Stimulated activated CD4-positive, alpha-beta T cell treated with anti-CD3 and anti-CD28 coated beads, Interleukin-12 subunit alpha, Interleukin-12 subunit beta, amount 100 ng/mL, for 48 hours (primary cell): ENCODE measurements around the gene EMP3.
"Not testable (repeated sequence)": the region's sequence is repeated elsewhere in the genome, so short reads cannot be mapped to it uniquely, and the experiment has no call there.

Source experiments
- DNase-seq, 3 donors: peaks; one replicate each; pipeline ENCODE4 v3.0.0-alpha.2; 2020; ENCODE audit warnings: low read depth in 2 of 3, low spot score in 1 of 3

EMP3 gene

DNA sequence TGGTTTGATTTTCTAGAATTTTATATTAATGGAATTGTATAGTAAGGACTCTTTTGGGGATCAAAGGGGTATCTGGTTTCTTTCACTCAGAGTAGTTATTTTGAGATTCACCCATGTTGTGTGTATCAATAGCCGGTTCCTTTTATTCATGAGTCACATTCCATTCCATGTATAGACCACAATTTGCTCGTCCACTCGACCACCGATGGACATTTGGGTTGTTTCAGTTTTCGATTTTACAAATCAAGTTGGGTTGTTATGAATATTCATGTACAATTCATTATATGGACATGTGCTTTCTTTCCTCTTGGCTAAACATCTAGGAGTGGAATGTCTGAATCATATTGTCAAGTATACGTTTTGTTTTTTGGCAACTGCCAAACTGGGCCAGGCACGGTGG lies 9.6 kb upstream of the EMP3 start:
- no peak for DNase-seq

DNA sequence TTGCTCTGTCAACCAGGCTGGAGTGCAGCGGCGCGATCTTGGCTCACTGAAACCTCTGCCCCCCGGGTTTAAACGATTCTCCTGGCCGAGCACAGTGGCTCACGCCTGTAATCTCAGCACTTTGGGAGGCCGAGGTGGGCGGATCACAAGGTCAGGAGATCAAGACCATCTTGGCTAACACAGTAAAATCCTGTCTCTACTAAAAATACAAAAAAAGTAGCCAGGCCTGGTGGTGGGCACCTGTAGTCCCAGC lies 7.7 kb upstream of the EMP3 start:
- not testable (repeated sequence) for DNase-seq

DNA sequence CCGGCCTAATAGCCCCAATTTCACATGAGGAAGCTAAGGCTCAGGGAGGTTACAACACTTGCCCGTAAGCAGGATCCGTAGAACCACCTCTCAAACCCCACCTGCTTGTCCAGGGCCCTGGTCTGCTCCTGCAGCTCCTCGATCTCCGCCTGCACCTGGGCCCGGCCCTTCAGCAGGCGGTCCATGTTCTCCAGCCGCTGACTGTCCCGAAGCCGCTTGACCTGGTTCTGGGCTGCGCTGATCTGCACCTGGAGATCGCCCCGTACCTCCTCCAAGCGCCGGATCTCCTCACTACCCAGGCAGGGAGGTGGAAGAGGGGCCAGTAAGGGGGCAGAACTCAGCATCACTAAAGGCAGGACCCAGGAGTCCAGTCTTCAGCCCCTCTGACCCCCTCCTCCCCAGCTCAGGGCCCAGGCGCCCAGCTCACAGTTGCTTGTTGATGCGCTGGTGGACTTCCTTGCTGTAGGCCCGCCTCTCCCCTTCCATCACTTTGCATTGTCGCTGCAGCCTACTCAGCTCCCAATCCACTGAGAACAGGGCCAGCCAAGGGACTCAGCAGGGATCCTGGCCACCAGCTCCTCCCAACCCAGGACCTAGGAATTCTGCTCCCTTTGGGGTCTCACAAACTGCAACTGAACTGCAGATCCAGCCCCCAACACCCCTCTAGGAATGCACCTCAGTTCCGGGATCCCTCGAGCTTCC lies 6.9 kb upstream of the EMP3 start:
- no peak for DNase-seq

DNA sequence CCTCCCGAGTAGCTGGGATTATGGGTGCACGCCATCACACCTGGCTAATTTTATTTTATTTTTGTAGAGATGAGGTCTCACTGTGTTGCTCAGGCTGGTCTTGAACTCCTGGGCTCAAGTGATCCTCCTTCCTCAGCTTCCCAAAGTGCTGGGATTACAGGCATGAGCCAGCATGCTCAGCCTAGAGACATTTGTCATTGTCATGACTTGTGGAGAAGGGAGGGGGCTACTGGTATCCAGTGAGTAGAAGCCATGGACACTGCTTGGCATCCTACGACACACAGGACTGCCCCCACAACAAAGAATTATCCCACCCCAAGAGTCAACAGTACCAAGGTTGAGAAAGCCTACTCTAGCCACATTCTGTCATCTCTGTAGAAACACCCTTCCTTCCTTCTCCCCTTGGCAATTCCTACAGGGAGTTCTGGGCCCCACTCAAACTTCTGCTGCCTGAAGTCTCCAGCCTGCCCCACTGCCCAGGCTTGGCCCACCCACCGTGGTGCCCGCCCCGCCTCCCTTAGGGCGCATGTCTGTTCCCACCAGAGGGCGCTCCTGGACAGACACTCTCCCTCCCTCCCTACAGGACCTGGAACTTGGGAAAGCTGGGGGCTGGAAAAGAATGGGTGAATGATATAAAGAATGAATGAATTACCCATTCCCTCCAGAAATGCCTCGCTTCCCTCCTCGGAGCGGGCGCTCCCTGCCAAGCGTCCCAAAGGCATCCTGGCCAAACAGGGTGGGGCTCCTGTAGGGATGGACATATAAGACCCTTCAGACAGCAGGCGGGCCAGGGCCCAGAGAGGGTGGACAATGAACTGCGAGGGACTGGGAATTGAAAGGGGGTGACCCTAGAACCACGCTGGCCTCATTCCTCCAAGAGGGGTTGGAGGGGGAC lies 5.5 kb upstream of the EMP3 start:
- peak in 2 of 3 donors; percentile 71 to 78 for DNase-seq

DNA sequence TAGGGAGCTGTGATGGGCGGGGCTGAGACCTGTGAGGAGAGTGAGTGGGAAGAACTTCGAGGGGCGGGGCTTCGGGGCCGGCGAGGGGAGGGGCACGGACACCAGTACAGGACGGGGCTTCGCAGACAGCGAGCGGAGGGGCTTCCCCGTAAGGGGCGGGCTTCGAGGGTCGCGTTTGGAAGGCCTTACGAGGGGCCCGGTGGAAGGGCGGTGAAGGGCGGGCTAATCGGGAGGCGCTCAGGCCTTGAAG lies 4.1 kb upstream of the EMP3 start:
- peak; percentile 95 to 97 (median 96) for DNase-seq

DNA sequence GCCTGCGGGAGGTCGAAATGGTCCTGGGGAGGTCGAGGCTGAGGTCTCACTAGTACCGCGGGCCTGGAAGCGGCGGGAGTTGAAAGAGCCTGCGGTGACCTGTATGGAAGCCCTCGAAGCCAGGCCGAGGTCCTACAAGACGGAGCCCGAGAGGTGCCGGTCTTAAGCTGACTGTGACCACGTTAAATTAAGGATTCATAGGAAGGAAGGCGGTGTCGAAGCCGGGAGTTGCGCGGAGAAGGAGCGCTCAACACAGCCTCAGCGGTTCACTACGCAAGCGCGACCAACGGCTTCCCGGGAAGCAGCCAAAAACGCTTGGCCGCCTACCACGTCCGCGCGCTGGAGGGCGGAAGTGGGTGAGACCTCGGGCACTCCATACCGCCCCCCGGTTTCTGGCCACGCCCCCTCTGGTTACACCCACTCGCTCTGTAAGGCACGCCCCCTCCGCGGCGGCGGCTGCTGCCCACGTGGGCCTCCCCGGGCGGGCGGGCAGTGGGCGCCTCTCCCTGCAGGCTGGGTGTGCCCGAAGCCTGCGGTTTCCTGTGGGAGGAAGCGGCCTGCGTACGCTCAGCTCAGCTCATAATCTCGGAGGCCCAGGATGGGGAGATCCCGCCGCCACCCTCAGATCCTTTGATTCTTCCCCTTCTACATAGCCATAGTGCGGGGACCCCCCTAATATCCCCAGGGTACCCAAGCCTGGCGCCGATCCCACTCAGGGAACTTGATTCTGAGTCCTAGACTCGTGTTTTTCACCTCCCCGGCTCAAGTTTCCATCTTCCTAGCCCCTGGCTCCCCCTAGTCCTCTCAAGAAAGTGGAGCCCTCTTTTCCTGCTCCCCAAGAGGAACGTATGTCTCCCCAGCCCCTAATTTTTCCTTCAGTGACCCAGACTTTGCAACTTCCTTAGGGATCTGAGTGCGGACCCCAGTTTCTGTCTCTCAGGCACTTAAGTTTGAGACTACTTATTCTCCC lies 3.4 kb upstream of the EMP3 start:
- DNase-seq = peak; percentile 95 to 97 (median 97)

DNA sequence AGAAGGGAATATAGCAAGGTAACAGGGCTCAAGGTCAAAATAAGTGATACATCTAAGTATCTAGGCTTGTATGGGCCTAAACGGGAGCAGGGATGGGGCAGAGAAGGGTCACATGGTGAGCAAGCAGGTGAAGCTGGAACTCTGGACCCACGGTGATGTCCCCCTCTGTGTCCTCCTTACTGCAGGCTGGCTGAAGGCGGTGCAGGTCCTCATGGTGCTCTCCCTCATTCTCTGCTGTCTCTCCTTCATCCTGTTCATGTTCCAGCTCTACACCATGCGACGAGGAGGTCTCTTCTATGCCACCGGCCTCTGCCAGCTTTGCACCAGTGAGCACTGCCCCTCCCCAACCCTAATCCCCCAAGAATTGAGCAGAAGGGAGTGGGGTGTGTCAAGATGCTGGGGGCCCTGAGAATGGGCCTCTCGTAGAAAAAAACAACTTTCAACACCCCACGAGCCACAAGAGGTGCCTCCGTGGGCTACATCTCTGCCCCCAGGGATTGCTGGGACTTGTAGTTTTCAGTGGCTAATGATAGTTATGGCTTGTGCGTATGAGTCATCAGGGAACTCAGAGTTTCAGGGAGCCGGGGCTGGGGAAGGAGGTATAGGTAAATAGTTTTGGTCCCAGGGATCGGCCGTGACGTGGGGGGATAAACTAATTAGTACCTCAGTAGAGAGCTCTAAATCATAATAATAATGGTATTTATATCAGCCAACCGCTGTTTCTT lies 4.0 kb downstream of the EMP3 start:
- DNase-seq = peak in 1 of 3 donors; percentile 50

DNA sequence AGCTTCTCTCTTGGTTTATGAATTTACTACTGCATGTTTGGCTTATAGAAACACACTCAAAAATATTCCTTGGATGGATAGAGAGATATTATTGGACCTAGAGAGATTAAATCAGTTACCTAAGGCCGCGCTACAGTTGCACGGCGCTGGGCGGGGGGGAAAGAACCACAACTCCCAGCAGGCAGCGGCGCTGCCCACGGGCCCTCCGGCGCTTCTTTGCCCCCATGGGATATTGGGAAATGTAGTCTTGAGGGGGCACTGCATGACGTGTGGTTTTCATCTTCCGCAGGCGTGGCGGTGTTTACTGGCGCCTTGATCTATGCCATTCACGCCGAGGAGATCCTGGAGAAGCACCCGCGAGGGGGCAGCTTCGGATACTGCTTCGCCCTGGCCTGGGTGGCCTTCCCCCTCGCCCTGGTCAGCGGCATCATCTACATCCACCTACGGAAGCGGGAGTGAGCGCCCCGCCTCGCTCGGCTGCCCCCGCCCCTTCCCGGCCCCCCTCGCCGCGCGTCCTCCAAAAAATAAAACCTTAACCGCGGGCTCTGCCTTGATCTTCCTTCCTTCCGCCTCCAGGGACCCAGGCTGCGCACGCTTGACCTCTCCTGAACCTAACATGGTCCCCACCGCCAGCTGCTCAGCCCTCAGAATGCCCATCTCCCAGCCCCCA lies 4.8 kb downstream of the EMP3 start:
- DNase-seq = peak; percentile 62 to 75 (median 70)

DNA sequence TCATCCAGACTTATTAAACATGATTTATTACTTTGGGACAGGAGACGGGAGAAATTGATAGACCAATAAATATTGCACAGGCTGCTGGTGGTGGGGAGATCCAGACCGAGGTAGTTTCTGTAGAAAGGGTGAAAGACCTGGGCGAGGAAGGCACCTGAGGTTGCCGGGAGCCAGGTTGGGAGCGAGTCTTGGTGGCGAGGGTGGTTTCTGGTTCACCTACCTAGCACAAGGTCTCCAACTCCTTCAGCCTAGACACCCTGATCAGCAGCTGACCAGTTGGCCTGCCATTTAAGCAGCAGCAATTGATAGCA lies 7.0 kb downstream of the EMP3 start:
- DNase-seq = no peak

DNA sequence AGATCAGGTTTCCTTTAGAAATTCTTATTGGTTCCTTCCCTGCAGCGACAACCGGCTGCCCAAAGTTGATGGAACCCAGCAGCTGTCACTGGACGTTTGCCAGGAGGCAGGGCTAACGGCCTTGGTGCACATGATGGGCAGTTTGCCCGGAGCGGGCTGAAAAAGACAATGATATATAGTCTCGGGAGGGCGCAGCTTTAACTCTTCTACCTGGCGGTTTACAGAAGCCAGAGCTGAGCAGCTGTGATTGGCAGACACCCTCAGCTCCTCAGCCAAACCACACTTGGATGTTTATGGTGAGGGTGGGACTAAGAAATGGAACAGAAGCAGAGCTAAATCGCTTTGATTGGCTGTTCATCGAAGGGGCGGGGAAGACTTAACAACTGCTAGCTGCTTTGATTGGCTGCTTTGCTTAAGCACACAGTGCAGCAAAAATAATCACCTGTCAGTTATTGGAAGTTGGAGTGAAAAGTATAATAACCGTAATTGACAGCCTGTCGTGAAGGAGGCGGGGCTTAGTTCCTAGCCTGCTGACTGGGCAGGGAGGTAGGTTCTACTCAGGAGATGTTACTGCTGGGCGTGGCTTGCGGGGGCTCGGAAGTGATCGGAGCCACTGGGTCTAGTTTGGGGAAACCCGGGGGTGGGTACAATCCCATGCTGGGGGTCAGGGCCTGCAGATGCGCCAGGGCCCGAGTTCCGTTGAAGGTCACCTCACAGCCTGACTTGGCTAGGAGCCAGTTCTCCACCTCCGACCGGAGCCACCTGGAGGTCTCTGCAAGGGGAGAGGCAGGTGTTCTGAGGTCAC lies 7.5 kb downstream of the EMP3 start:
- peak; percentile 78 to 89 (median 81) for DNase-seq

DNA sequence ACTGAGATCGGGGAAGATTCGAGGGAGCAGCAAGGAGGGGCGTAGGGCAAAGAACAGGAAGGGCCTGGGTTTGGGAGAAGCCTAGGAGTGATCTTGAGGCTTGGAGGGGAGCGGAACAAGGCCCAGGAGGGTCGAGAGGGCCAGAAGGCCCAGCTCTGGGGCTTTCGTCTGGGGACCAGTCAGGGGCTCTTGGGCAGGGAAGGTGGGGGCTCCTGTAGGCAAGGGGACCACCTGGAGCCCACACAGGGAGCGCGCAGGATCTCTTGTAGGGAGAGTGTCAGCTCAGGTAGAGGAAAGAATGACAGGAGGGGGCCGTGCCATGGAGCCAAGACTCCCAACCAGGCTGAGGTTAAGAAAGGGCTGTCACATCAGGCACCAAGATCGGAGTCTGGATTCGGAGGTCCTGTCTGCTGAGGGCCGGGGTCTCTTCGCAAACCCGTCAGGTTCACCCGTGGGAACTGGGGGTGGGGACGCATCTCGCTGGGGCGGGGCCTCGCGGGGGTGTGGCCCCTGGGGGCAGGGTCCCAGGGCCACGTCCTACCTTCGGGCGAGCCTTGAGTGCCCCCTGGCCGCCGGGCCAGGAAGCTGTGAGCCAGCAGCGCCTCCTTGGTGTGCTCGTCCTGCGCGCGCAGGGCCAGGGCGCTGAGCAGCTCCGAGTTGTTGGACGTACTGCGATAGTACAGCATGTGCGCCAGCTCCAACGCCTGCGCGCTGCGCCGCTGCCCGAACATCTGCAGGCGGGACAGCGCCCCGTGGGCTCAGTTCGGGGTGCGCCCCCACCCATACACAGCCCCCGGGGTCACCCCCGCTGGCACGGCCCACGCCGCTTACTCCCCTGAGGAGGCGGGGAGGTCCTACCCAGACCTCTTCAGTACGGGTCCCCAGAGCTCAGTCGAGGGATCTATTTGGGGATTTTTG lies 8.4 kb downstream of the EMP3 start:
- peak; percentile 87 to 91 (median 89) for DNase-seq

DNA sequence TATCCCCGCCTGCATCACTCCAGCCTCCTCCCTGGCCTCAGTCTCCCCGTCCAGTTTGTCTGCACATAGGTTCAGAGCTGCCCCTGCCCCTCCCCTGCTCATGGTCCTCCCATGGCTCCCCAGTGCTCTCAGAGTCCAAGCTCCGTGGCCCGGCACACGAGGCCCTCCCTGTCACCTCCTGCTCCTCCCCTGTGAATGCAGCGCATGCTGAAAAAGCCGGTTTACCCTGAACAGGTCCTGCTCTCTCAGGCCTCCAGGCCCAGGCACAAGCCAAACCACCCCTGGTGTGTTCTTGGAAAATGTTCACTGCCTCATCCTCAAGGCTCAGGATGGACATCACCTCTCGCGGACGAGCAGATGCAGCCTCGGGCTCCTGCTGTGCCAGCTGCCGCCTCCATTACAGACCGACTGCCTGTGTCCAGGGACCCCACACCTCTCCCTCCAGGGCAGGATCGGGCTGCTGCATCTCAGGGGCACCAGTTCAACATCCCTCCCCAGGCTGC lies 13.0 kb downstream of the EMP3 start:
- DNase-seq = no peak

DNA sequence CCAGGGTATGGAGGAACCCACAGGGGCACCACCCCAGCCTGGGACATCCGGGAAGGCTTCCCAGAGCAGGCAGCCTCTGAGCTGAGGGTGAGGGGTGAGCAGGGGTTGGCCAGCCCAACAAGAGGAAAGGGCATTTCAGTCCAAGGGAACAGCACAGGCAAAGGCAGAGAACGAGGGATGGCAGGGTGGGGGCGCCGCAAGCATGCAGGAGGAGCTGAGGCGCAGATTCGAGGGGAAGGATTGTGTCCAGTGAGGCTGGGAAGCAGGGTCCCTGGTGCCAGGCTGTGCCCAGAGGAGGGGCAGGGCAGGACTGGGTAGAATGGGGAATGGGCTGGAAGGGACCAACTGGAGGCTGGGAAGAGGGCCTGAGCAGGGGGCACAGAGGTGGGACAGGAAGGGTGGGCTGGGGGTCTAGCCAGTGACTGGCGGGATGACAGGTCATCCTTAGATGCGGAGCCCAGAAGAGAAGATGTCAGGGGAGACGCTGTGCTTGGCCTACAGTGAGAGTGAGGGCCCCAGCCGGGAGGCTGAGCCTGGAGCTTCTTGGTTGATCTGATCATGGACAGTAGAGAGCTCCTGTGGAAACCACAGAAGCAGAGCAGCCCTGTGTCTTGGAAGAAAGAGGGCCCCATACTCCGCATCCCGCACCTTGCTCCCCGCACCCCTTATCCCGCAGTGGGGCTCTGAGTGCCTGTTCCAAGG lies 13.6 kb downstream of the EMP3 start:
- no peak for DNase-seq

DNA sequence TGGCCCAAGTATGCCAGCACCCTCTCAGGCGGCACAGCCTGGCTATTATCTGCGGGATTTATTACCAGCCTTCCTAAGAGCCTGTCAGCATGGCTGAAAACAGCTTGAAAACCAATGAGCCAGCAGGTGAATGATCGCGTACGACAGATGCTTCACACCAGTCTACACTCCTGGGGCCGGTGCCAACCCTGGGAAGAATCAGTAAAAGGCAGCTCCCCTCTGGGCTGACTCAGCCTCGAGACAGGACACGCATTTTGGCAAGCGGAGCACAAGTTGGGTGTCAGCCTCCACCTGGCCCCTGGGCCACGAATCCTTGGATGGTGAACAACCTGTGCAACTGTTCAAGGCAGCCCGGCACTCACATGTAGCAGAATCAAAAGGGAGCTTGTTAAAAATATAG lies 15.6 kb downstream of the EMP3 start:
- DNase-seq = no peak

DNA sequence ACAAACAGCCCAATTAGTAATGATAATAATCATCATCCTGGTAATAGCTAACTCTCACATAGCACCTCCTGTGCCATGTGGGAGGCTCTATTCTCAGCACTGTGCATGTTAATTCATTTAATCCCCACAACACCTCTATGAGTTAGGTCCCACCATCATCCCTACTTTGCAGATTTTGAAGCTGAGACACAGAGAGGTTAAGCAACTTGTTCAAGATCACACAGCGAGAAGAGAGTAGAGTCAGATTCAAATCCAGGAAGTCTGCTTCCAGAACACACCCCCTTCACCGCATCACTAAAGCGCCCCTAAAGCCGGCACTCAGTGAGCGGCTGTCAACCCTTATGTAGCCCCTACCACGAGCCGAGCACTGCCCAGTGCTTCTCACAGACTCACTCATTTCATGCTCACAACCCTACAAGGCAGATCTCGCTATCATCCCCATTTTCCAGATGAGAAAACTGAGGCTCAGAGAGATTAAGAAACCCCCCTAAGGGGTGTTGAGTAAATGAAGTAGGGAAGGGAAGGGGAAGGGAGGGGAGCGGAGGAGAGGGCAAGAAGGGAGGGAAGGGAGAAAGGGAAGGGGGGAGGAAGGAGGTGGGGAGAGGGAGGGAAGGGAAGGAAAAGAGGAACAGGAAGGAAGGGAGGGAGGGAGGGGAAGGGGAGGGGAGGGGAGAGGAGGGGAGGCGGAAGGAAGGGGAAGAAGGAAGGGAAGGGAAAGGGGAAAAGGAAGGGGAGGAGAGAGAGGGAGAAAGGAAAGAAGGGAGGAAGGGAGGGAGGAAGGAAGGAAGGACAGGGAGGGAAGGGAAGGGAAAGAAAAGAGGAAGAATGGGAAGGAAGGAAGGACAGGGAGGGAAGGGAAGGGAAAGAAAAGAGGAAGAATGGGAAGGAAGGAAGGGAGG lies 16.4 kb downstream of the EMP3 start:
- no peak for DNase-seq

DNA sequence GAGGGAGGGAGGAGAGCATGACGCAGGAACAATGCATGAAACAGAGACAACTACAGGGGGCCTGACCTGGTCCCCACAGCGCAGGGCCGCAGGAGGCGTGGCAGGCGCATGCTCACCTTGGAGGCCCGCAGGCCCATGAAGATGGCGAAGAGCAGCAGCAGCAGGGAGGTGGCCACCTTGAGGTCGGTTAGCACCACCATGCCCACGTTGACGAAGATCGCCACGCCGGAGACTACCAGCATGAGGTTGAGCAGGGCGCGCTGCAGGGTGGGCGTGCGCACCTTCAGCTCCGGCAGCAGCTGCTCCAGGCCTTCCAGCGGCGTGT lies 17.0 kb downstream of the EMP3 start:
- no peak for DNase-seq

DNA sequence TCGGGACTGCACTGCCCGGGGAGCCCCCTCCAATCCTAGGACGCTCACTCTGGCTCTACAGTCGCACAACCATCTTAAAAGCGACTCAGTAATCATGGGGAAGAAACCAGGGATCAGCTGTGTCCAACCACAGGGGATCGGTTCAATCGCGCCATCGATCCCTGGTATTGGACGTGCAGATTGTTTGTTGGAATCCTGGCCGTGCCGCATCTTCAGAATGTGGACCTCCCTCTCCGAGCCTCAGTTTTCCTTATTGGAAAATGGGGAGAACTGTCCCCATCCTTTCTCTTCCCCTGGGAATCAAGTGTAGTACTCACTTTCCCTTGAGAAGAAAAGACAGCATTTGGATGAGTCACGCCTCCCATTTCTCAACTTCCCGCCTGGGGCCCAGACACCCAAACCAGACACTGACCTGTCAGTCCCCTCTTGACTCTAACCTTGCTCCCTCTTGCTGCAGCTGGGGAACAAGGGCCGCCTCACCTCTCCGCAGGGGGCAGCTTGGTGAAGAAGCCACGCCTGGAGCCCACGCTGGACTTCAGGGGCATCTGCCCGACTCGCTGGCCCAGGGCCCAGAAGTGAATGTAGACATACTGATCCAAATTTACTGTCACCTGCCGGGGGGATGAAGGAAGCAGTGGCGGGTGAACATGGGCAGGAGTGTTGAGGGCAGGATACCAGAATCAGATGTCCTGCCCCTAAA lies 17.6 kb downstream of the EMP3 start:
- DNase-seq = no peak
